ENCODE data around the gene BLMH. TPM values are rescaled to one million over a fixed set of nuclear protein-coding genes. Genes with fewer than 3 reads are reported as not detected.

BLMH gene
- total RNA-seq, 1 donor from 2014 or later = 103 TPM

DNA sequence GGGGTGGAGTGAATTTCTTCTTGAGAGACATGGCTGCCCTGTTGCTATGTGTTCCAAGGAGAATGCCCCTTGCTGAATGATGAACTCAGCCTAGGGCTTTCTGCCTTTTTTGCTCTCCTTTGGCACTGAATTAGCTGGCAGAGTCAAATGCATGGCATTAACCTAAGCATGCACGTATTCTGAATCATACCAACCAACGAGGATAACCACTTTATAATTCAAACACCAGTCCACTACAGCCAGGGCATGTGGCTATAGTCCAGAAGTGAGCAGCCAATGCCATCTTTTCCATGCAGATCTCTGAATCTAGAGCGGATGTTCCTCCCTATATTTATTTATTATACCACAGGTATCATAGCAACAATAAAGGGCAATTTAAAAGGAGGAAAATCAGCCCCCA lies 26.4 kb upstream of the BLMH start:
- no peak for DNase-seq
- H3K36me3 Mint-ChIP-seq (ENCODE audit: unreplicated experiment) = no peaks in the 10 kb centered on the region
- no peaks in the 10 kb centered on the region for H3K9me3 Mint-ChIP-seq (ENCODE audit: unreplicated experiment)
- H3K4me3 Mint-ChIP-seq (ENCODE audit: unreplicated experiment) = no peak overlapping the region
- TF ChIP-seq CTCF (IDR thresholded peaks at IDR 0.05; ENCODE audit: partially characterized antibody, unreplicated experiment) = no peak
- H3K27ac Mint-ChIP-seq (ENCODE audit: unreplicated experiment) = no peak overlapping the region
- H3K4me1 Mint-ChIP-seq (ENCODE audit: low read depth, unreplicated experiment) = no peaks in the 10 kb centered on the region
- no peaks in the 10 kb centered on the region for H3K27me3 Mint-ChIP-seq (ENCODE audit: unreplicated experiment)

DNA sequence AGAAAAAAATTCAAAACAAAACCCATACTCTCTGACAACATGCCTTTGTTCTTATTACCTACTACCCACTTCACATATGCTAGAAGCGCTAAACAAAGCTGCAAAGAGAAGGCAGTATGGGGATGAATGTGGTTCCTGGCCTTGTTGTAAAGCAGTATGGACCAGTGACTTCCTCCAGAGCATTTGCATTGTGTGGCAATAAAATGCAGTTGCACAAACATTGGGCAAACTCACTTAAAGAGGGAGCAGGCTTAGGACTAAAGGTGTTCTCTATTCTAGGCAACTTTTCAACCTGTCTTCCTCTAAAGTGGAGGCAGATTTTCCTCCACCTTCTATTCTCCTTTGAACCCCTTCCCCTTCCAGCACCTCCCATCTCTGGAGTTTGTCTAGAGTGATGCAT lies 25.0 kb upstream of the BLMH start:
- H3K4me3 Mint-ChIP-seq (ENCODE audit: unreplicated experiment) = no peak overlapping the region
- no peak for TF ChIP-seq CTCF (IDR thresholded peaks at IDR 0.05; ENCODE audit: partially characterized antibody, unreplicated experiment)
- H3K9me3 Mint-ChIP-seq (ENCODE audit: unreplicated experiment) = no peaks in the 10 kb centered on the region
- H3K36me3 Mint-ChIP-seq (ENCODE audit: unreplicated experiment) = no peaks in the 10 kb centered on the region
- H3K27me3 Mint-ChIP-seq (ENCODE audit: unreplicated experiment) = no peaks in the 10 kb centered on the region
- no peak for DNase-seq
- no peak overlapping the region for H3K27ac Mint-ChIP-seq (ENCODE audit: unreplicated experiment)
- no peaks in the 10 kb centered on the region for H3K4me1 Mint-ChIP-seq (ENCODE audit: low read depth, unreplicated experiment)

DNA sequence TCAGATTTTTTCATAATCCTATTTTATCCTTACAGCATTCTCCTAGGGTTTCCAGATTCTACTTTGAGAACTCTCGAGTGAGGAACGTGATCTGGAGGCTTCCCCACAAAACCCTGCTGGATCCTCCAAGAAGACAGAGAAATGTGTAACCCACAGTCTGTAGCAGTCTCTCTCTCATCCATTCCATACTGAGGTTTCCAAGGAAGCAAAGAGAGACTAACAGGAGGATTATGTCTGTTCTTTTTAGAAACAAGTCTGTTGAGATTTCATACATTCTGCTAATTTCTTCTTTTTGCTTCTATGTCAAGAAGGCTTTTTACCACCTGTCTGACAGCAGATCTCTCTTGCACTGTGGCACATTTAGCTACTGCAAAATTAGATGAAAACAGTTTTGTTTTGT lies 23.4 kb upstream of the BLMH start:
- Mint-ChIP-seq H3K4me3 (ENCODE audit: unreplicated experiment) (no peak overlapping the region), H3K4me1 (ENCODE audit: low read depth, unreplicated experiment) (no peaks in the 10 kb centered on the region), H3K36me3 (ENCODE audit: unreplicated experiment) (no peaks in the 10 kb centered on the region), H3K27me3 (ENCODE audit: unreplicated experiment) (no peaks in the 10 kb centered on the region), H3K27ac (ENCODE audit: unreplicated experiment) (no peak overlapping the region), H3K9me3 (ENCODE audit: unreplicated experiment) (no peaks in the 10 kb centered on the region)
- DNase-seq = no peak
- no peak for TF ChIP-seq CTCF (IDR thresholded peaks at IDR 0.05; ENCODE audit: partially characterized antibody, unreplicated experiment)

- Mint-ChIP-seq H3K27ac (ENCODE audit: unreplicated experiment) (no peak overlapping the region), H3K27me3 (ENCODE audit: unreplicated experiment) (no peaks in the 10 kb centered on the region), H3K4me3 (ENCODE audit: unreplicated experiment) (no peak overlapping the region), H3K9me3 (ENCODE audit: unreplicated experiment) (no peaks in the 10 kb centered on the region), H3K4me1 (ENCODE audit: low read depth, unreplicated experiment) (no peaks in the 10 kb centered on the region), H3K36me3 (ENCODE audit: unreplicated experiment) (no peaks in the 10 kb centered on the region)
- TF ChIP-seq CTCF (IDR thresholded peaks at IDR 0.05; ENCODE audit: partially characterized antibody, unreplicated experiment) = no peak
- no peak for DNase-seq
These were observed 22.7 kb upstream of the BLMH start for GRCh38 chr17:30314474-30314873.

GRCh38 chr17:30312226-30312625 lies 20.5 kb upstream of the BLMH start:
- Mint-ChIP-seq H3K36me3 (ENCODE audit: unreplicated experiment) (no peaks in the 10 kb centered on the region), H3K27ac (ENCODE audit: unreplicated experiment) (no peak overlapping the region), H3K27me3 (ENCODE audit: unreplicated experiment) (no peaks in the 10 kb centered on the region), H3K4me1 (ENCODE audit: low read depth, unreplicated experiment) (no peaks in the 10 kb centered on the region), H3K4me3 (ENCODE audit: unreplicated experiment) (no peak overlapping the region), H3K9me3 (ENCODE audit: unreplicated experiment) (no peaks in the 10 kb centered on the region)
- DNase-seq = no peak
- TF ChIP-seq CTCF (IDR thresholded peaks at IDR 0.05; ENCODE audit: partially characterized antibody, unreplicated experiment) = no peak

All from glutamatergic neuron (in vitro differentiated cells).